Endometrium (tissue), 2 donors: ENCODE data around the gene ROBO1.

Experiments used
- FAIRE-seq: peaks from 2 replicates; lab custom pipeline; 2012; peaks lifted over from hg19 to GRCh38; lab: Jason Lieb, UNC
- donor health status: control.
- donor health status: control.

ROBO1 gene

DNA sequence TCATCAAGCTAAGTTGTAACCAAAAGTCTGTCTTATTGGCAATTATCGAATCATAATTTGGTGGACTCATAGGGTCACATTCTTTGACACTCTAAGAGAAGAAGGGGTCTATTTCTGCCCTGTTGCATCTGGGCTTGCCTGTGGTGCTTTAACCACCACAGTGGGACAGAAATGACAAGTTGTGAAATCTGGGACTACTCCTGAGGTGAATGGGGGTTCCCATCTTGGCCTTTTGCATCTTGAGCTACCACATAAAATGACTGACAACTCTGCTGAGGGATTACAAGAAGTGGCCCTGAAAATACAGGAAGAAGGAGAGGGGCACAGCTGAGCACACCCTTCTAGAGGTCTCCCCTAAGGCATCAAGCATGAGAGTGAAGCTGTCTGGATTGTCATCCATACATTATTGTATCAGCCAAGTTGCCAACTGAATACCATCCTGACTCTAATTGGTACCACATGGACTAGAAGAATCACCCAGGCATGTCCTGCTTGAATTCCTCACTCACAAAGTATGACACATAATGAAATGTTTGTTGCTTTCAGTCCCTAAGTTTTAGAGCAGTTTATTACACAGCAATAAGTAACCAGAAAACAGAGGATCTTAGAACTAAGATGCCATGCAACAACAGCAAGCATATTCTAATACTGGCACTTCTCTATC is 306.5 kb downstream of the ROBO1 start:
- no peak for FAIRE-seq

DNA sequence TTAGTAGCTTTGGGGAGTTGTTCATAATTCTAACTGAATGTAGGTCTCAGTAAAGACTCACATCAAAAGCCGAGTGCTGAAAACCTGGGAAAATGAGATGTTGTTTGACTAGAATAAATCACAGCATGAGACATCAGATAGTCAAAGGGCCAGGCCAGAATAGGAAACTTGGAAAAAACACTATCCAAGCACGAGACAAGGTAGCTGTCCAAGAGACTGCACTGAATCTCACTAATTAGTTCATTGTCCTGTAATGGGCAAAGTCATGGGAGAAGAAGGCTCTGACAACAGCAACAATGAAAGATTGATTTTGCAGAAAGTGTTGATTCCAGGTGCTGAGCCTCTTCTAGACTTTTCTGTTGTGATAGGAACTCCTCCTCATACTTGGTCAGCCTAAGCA is 314.2 kb downstream of the ROBO1 start:
- FAIRE-seq, result no peak

DNA sequence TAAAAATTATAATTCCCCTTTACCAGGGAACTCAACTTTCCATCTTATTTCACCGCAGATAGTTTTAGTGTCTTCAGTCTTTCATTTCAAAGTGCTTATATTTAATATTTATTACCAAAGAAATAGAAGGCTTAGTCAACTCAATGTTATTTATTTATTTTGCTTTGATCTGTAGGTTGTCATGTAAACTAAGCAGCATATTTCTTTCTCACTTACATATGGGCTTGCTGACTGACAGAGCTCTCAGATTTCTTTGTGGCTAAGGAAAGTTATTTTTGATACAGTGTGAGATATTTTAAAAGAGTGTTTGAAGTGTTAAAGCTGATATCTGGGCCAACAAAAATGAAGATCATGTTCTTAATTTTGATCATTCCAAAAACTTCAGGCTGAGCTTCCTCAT is 331.4 kb downstream of the ROBO1 start:
- FAIRE-seq, result no peak

DNA sequence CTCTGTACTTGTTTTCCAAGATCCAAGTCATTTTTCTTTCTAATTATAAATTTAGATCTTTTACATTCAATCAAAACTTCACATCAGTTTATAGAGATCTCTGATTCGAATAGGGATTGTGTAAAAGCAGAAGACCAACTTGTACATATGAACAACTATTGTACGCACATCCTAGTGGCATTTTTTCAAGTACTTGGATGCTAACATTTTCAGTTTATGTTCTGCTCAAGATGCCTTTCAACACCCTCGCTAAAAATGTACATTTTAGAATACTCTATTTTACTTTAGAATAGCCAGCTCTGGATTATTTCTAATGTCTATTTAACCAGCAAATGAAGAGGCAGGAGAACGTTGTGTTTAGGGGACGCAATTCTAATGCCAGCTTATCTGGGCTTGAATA is 340.7 kb downstream of the ROBO1 start:
- FAIRE-seq, result no peak

DNA sequence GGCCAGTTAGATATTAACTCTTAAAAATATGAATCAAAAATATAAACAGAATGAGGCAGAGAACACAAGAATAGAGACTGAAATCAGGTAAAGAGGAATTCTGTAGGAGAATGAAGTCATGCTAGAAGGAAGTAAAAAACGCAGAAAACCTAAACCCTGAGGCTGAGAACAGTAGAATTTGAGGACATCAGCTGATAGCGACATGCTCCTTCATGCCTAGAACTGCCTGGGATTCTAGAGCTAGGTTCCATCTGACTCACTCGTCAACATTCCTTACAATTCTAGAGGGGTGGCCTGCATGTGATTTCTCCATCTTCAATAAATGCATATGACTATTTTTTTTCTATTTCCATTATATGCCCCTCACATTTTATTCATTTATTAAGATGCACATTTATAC is 343.0 kb downstream of the ROBO1 start:
- FAIRE-seq, result no peak

DNA sequence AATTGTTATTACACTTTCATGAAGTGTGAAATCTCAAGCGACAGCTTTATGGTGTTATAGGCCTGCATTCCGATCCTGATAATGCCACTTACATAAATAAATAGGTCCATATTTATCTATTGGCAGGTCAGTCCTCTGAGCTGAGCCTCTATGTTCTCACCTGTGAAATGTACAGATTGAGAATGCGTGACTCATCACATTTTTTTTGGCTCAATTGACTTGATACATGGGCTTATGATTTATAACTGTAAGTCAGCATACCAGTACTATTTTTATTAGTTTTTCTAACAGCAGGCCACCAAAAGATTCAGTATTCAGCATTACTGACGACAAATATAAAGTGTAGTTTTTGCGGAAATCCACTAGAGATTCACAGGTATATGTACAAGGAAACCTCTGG is 344.4 kb downstream of the ROBO1 start:
- FAIRE-seq, result no peak

DNA sequence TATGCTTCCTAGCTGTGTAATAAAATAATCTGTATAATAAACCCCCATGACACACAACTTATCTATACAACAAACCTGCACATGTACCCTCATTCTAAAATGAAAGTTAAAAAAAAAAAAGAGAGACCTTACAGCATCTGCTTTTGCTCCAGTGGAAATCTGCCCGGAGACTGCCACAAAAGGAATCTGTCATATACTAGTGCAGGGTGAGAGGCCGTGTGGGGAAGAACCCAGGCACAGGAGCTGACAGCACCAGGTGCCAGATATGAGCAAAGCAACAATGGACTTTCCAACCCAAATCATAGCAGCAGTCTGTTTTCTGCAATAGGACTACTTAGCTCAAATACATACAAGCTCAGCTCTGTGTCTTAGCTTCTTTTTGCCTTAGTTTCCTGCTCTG is 346.5 kb downstream of the ROBO1 start:
- FAIRE-seq, result no peak

DNA sequence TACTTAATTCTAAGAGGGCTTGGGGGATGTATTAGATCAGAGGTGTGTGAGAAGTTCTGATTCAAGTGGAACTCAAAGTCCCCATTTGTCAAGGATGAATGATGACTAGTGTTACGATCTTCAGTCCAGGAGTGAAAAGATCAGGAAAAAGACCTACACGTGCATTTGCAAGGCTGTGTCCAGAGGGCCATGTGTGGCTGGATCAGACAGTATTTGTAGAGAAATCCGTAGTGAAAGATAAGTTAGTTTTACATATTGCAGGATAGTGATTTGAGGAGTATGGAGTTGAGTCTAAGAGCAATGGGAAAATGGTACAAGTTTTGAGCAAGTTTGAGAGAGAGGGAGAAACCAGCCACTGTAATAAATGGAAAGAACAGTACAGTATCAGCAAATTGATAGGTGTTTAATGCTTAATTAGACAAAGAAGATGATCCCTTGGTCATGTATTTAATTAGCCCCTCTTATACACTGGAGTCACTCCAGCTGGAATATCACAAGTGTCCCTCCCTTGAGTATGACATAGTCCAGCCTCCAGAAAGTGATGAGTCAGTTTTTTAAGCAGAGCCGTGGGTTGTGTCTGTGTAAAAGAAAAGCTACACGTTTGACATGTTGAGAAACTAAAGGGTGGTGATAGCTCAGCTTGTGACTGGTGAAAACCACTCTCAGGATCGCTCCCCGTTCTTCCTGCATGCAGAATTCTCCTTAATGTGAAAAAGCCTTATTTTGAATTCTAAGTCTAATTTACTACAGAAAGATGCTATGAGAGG is 348.8 kb downstream of the ROBO1 start:
- FAIRE-seq, result no peak

DNA sequence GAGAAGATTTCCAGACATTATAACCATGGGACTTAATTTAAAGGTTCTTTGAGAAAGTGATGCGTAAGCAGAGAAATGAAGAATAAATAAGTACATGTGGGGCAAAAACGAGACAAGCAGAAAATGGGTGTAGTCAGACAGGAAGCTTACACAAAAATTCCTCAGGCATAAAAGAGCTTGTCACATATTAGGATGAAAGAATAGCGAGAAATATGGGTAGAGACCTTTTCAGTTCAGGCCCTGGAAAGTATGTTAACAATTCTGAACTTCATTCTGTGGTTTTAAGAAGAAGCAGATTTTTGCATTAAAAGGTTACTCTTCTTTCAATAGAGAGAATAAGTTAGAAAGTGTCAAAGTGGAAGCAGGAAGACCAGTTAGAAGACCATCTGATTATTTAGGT is 352.4 kb downstream of the ROBO1 start:
- FAIRE-seq, result no peak

DNA sequence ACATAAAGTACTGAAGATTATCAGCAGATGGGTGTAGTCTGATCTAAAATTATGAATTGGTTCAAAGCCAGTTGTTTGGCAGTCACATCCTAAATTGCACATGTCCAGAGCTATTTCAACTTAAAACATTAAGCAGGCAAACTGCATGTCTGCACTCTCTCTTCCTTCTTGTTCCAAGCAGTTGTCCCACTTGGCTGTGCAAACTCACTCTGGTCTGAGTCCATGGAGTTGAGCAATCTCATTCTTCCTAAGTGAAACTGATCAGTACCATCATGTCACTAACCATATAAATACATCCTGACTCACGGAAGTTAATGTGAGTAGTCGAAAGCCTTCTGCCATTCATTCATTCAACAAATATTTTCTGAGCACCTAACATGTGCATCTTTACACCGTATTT is 353.0 kb downstream of the ROBO1 start:
- no peak for FAIRE-seq

DNA sequence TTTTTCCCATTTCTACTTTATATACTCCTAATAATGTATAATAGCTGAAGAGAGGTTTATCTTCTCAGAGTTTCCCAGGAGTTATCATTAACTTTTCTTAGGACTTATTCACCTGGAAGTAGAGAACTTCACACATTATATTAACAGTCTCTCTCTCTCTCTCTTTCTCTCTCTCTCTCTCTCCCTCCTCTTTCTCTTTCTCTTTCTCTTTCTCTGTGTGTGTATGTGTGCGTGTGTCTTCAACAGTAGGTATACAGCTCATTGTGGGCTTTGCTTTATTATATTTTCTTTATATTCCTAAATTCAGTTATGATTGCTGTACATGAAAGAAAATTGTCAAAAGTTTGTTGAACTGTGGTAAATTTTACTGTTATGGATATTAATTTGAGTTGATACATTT is 353.8 kb downstream of the ROBO1 start:
- no peak for FAIRE-seq

DNA sequence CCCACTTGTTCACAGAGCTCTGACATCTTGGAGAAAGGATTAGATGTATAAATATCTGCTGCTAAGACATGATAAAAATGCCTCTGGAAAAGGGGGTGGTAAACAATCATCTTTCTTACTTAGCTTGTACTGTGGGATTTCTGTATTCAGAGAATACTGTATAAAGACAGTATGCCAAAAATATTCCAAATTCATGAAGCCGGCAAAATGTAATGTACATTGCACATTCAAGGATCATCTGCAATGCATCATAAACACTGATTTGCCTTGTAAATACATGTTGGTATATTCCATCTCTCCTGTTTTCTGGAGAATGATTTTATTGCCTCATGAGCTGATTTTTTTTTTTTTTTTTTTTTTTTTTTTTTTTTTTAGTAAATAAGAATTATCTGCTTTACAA is 355.3 kb downstream of the ROBO1 start:
- FAIRE-seq, result no peak

DNA sequence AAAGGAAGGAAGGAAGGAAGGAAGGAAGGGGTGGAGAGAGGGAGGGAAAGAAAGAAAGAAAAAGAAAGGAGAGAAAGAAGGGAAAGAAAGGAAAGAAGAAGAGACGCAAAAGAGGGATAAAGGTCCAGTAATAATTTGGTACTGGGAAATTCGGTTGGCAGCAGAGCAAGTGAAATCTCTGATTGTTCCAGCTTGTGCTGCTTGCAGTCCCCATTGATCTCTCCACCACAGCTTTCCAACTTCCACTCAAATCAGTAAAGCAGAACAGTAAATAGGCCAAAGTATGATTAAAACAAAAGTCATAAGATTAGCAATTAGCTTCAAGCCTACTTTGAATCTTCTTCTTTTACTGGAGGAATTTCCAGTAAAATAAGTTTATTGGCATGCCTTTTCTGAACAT is 357.2 kb downstream of the ROBO1 start:
- FAIRE-seq, result no peak

DNA sequence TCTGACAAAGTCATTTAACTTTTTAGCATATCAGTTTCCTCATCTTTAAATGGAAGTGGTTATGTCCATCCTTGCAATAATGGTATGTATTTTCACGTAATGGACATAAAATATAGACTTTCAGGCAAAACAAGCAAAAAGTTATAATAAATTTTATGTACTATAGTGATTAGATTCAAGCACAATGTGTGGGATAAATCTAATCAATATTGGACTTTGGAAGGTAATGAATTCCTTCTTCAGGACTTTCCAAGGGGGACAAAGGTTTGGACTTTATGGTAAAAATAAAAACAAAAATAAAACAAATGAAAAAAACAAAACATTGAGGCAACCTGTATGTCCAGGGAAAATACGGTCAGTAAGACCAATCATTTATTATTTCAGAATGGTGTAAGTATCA is 357.7 kb downstream of the ROBO1 start:
- FAIRE-seq, result no peak

DNA sequence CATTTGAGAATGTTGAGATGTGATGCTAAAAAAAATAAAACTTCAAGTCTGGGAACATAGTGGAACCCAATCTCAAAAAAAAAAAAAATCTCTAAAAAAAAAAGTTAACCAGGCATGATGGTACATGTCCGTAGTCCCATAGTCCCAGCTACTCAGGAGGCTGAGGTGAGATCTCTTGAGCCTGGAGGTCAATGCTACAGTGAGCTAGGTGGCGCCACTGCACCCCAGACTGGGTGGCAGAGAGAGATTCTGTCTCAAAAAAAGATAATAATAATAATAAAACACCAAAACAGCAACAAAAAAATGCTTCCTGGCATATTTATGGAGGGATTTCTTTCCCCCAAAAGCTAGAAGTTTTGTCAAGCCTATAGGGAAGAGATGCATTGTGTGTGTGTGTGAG is 361.6 kb downstream of the ROBO1 start:
- FAIRE-seq, result no peak

DNA sequence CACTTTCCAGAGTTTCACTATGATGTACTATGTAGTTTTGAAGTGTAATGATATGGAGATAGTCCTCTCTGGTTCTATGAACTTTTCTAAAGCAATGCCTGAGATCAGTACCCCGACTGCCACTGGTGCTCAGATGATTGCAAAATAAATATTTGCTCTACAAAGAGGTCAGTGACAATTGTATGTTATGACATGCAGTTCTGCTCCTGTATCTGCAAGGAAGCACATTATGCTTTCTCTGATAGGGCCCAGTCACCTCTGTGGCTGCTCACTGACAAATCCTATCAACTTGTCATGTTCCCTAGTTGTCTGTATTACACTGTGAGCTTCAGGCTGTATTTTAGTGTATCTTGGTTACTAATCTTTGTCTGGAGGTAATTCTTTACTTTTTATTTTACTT is 362.6 kb downstream of the ROBO1 start:
- FAIRE-seq, result no peak

DNA sequence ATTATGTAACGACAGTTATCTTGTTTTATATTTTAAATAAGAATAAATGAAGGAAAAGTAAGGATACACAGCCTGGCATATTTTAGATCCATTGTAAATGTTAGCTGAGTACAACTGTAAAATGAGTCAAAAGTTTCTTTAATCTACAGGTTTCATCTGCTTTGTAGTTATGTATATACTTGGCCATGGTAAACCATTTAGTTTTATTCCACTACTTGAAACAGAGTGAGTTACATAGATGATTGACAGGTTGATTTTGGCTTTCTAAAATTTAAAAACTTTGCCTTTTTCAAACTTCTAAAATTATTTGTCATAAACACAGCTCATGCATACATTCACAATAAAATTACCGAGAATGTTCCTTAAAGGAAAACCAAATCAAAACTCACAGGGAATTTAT is 371.2 kb downstream of the ROBO1 start:
- FAIRE-seq, result no peak

DNA sequence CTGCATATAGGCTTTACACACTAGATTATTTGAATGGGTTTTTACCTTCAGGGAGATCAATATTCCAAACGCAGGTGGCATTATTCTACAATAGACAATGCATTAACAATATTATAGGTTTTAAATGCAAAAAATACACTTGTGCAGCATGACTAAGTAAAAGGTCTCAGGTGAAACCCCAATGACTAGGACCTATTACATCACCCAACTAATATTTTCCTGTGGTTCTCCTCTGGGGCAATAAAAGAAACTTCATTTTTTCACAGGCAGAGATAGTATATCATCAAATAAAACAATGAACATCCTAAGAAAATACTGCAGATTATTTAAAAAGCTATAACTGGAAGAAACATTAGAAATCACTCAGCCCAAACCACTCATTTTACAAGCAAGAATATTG is 375.3 kb downstream of the ROBO1 start:
- no peak for FAIRE-seq

DNA sequence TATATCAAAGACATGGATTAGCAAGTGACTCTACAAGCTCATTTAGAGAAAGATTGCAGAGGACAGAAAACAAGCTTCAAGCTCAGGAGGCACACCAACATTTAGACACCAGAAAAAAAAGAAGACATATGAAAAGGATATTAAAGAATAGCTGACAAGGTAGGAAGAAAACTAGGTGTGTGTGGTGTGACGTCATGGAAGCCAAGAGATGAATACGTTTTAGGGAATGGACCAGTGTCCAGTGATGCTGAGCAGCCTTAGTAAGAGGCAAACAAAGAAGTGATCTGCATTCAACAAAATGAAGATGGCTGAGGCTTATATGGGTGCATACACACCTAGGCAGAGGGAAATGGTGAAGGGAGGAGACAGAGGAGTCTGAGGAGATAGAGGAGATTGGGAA is 377.4 kb downstream of the ROBO1 start:
- no peak for FAIRE-seq

DNA sequence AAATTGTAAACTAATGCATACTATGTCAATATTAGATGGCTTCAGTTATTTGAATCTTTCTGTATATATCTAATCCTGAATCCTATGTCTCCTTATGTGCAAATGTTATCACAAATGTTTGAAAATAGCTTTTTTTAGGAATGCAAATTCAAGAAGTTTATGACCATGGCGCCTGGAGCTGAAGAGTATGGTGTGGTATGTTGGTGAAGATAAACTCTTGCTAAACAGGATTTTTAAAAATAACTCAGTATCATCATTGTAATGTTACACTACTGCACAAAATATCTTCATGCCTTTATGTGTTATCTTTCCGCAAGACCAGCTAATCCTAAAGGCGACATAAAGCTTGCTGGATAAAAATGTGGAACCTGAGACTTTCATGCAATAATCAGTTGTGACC is 382.6 kb downstream of the ROBO1 start:
- no peak for FAIRE-seq

DNA sequence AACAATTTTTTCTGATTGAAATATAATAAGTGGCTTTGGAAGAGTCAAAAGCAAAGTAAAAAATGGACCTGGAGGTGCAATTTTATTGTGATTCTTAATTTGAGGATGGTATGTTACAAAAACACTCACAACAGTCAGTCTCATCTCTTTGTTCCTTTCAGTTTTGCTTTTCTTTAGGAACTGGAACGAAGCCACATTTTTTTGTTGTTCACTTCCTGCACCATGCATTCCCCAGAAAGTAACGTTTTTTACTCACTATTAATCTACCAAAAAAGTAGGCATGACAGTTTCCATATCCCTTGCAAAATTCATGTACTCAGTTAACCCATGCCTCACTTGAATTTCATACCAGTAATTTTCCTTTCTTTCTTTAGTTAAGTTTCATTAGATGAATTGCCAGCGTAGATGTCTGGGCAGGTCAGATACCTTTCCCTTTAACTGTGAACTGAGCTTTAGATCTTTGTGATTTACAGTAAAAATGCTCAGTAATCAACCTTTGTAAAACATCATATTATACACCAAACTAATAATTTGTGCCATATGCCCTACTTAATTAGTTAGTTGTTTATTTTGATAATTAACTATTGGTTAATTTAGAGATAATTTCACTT is 384.3 kb downstream of the ROBO1 start:
- no peak for FAIRE-seq

DNA sequence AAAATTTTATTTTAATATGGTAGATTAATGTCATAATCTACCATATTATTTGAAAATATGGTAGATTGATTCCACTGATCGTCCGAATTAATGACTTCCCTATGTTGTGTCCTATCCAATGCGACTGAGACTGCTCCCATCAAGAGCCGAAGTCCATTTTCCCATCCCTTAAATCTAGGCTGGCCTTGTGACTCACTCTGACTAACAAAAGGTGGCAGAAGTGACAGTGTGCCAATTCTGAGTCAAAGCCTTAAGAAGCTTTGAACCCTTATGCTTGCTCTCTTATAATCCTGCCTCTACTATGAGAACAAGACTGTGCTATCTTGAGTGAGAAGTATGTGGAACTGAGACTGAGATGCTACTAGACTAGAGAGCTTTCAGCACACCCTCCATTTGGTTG is 387.2 kb downstream of the ROBO1 start:
- FAIRE-seq, result no peak

DNA sequence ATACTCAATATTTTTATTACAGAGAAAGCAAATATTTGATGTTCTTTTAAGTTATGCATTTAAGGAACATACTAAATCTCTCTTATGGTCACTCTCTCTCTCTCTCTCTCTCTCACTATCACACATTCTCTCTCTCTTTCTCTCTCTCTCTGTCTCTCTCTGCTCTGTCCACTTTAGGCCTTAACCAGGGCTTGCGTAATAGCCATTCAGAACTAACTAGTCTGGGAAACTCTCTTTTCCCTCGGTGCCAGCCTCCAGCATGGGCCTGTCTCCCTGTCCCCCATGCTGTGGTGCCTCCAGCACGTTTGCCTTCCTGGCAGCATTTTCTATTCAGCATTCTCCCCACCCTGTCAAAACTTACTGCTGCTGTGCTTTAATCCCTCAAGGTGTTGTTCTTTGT is 389.7 kb downstream of the ROBO1 start:
- FAIRE-seq, result no peak

DNA sequence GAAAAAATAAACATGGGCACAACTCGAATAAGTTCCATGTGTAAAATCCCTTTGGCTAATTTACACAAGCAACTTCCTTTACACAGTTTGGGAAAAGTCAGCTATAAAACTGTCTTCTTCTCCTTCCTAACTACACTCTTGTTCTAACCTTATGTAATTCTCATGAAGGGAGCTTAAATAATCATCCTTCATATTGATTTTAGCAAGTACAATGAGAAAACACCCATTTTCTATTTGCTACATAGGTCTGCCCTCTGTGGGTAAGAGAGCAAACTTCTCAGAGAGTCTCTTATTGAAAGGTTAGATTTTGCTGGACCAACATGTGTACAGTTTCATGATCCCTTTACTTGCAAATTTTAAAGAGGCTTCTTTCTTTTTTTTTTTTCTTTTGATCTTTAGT is 398.5 kb downstream of the ROBO1 start:
- no peak for FAIRE-seq
